ENCODE results near the gene MKLN1. TPM values are rescaled to one million over a fixed set of nuclear protein-coding genes. Genes with fewer than 3 reads are reported as not detected.

The MKLN1 gene
- total RNA-seq, 1 experiment from 2014 or later: 48.5 TPM

DNA sequence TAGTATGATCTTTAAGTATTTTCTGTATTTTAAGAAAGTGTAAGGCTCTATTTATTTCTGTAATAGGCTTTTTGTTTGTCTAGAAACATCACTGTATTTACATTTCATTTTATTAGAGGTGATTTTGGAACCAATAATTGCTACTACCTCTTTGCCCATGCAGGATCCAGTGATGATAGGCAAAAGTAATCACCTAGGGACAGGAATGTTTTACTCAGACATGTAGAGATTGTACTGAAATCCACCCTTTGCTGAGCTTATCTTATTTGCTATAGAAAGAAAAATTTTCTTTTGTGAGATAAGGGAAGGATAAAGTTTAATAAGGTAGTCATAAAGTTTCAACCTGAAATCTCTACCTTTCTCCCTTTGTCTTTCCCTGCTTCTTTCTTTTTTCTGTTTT lies 73.5 kb downstream of the MKLN1 start:
- no peaks in the 10 kb centered on the region for H3K9me2 ChIP-seq (ENCODE audit: insufficient read depth)
- peaks cover 0 to 20% of the 10 kb centered on the region in 2 experiments; a peak in 2 of 4 replicates for H3K36me3 ChIP-seq (ENCODE audit: control insufficient read depth in 1 of 2, insufficient read depth in 2 of 2, low read length in 2 of 2)
- ChIA-PET POLR2A (no interaction called here), RAD21 (ENCODE audit: low non-redundant PET in 1 of 2, low total read pairs in 2 of 2, uncharacterized antibody in 2 of 2, unreplicated experiment in 2 of 2) (no interaction called here), CTCF (no interaction called here)
- no peaks in the 10 kb centered on the region for H3K27me3 ChIP-seq (ENCODE audit: insufficient read depth, low read length)
- no peak overlapping the region for H3K4me2 ChIP-seq (ENCODE audit: low read length)
- no peak for DNase-seq (ENCODE audit: low read depth, low spot score)
- no peak for TF ChIP-seq ELF1 (IDR thresholded peaks at IDR 0.05; ENCODE audit: borderline replicate concordance, low read depth)
- no peak for TF ChIP-seq SP1 (IDR thresholded peaks at IDR 0.05; ENCODE audit: low read depth)
- TF ChIP-seq POLR2A (IDR thresholded peaks at IDR 0.05; ENCODE audit: borderline replicate concordance, extremely low read depth, insufficient read depth, insufficient read length): no peak
- TF ChIP-seq, protein P1, sequence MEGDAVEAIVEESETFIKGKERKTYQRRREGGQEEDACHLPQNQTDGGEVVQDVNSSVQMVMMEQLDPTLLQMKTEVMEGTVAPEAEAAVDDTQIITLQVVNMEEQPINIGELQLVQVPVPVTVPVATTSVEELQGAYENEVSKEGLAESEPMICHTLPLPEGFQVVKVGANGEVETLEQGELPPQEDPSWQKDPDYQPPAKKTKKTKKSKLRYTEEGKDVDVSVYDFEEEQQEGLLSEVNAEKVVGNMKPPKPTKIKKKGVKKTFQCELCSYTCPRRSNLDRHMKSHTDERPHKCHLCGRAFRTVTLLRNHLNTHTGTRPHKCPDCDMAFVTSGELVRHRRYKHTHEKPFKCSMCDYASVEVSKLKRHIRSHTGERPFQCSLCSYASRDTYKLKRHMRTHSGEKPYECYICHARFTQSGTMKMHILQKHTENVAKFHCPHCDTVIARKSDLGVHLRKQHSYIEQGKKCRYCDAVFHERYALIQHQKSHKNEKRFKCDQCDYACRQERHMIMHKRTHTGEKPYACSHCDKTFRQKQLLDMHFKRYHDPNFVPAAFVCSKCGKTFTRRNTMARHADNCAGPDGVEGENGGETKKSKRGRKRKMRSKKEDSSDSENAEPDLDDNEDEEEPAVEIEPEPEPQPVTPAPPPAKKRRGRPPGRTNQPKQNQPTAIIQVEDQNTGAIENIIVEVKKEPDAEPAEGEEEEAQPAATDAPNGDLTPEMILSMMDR (IDR thresholded peaks at IDR 0.05 in 2 of 3, conservative IDR thresholded peaks at IDR 0.05 in 1 of 3; ENCODE audit: borderline replicate concordance in 1 of 3, insufficient read depth in 1 of 3, low read depth in 2 of 3, low read length in 2 of 3): no peak
- TF ChIP-seq SIN3A (IDR thresholded peaks at IDR 0.05; ENCODE audit: low read depth): no peak
- no peak for TF ChIP-seq JUND (IDR thresholded peaks at IDR 0.05)
- no peak for TF ChIP-seq RAD21 (IDR thresholded peaks at IDR 0.05; ENCODE audit: low read depth)
- no peak for TF ChIP-seq TCF7L2 (IDR thresholded peaks at IDR 0.05; ENCODE audit: borderline replicate concordance, extremely low read depth, insufficient read depth, insufficient read length)
- no peak for TF ChIP-seq EZH2 (IDR thresholded peaks at IDR 0.05)
- no peak overlapping the region for H3K9ac ChIP-seq (ENCODE audit: low read length)
- H4K20me1 ChIP-seq (ENCODE audit: insufficient read depth): no peaks in the 10 kb centered on the region; the same call in 1 of the 2 replicates
- H3K4me1 ChIP-seq (ENCODE audit: control insufficient read depth in 1 of 2, insufficient read depth in 2 of 2, low read length in 2 of 2): no peaks in the 10 kb centered on the region
- intact Hi-C loops (cut with micrococcal nuclease): no loop called here
- BruUV-seq (replicated peaks): no TSS peak
- no peaks in the 10 kb centered on the region for H3K9me3 ChIP-seq (ENCODE audit: control insufficient read depth in 1 of 2, insufficient read depth in 1 of 2, low read depth in 1 of 2, low read length in 2 of 2)
- H2AFZ ChIP-seq (ENCODE audit: low read depth, low read length, poor library complexity, severe bottlenecking): no peak overlapping the region
- peaks cover 23% of the 10 kb centered on the region for H3K79me2 ChIP-seq (ENCODE audit: insufficient read depth, low read length)
- ATAC-seq: no peak
- H3K4me3 ChIP-seq (replicated peaks in 1 of 2; ENCODE audit: low read depth in 1 of 2, low read length in 2 of 2): no peak overlapping the region
- no peak overlapping the region for H3K27ac ChIP-seq (ENCODE audit: low read depth, low read length)

DNA sequence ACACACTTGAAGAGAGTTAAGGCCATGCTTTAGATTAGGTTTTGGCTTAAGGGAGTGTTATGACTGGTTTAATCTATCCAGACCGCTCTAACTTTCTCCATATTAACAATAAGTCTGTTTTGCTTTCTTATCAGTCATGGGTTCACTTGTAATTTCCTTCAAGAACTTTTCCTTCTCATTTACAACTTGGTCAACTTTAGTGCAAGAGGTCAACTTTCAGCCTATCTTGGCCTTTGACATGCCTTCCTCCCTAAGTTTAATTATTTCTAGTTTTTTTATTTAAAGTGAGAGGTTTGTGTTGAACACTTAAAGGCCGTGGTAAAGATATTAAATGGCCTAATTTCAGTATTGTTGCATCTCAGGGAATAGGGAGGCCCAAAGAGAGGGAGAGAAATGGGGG lies 75.6 kb downstream of the MKLN1 start:
- ATAC-seq (no peak), DNase-seq (ENCODE audit: low read depth, low spot score) (no peak)
- Histone ChIP-seq H3K4me3 (replicated peaks in 1 of 2; ENCODE audit: low read depth in 1 of 2, low read length in 2 of 2) (no peak overlapping the region), H4K20me1 (ENCODE audit: insufficient read depth) (0 out of 2 replicates have a peak, but pooled peaks cover 6% of the 10 kb centered on the region), H3K27ac (ENCODE audit: low read depth, low read length) (no peak overlapping the region), H3K9me3 (ENCODE audit: control insufficient read depth in 1 of 2, insufficient read depth in 1 of 2, low read depth in 1 of 2, low read length in 2 of 2) (no peaks in the 10 kb centered on the region), H3K4me1 (ENCODE audit: control insufficient read depth in 1 of 2, insufficient read depth in 2 of 2, low read length in 2 of 2) (no peaks in the 10 kb centered on the region), H3K9ac (ENCODE audit: low read length) (no peak overlapping the region), H3K79me2 (ENCODE audit: insufficient read depth, low read length) (peaks cover 34% of the 10 kb centered on the region), H3K9me2 (ENCODE audit: insufficient read depth) (no peaks in the 10 kb centered on the region), H3K4me2 (ENCODE audit: low read length) (no peak overlapping the region), H3K27me3 (ENCODE audit: insufficient read depth, low read length) (no peaks in the 10 kb centered on the region), H3K36me3 (ENCODE audit: control insufficient read depth in 1 of 2, insufficient read depth in 2 of 2, low read length in 2 of 2) (peaks cover 0 to 20% of the 10 kb centered on the region in 2 experiments; a peak in 2 of 4 replicates), H2AFZ (ENCODE audit: low read depth, low read length, poor library complexity, severe bottlenecking) (no peak overlapping the region)
- ChIA-PET RAD21 (ENCODE audit: low non-redundant PET in 1 of 2, low total read pairs in 2 of 2, uncharacterized antibody in 2 of 2, unreplicated experiment in 2 of 2) (no interaction called here), CTCF (no interaction called here), POLR2A (no interaction called here)
- TF ChIP-seq RAD21 (IDR thresholded peaks at IDR 0.05; ENCODE audit: low read depth) (no peak), SIN3A (IDR thresholded peaks at IDR 0.05; ENCODE audit: low read depth) (no peak), ZFX (IDR thresholded peaks at IDR 0.05) (no peak), FOSL1 (IDR thresholded peaks at IDR 0.05; ENCODE audit: low read depth) (no peak), CBX3 (IDR thresholded peaks at IDR 0.05; ENCODE audit: low read depth) (no peak), EGR1 (IDR thresholded peaks at IDR 0.05; ENCODE audit: low read depth) (no peak), CEBPB (IDR thresholded peaks at IDR 0.05; ENCODE audit: low read depth) (no peak)
- TF ChIP-seq, protein P2, sequence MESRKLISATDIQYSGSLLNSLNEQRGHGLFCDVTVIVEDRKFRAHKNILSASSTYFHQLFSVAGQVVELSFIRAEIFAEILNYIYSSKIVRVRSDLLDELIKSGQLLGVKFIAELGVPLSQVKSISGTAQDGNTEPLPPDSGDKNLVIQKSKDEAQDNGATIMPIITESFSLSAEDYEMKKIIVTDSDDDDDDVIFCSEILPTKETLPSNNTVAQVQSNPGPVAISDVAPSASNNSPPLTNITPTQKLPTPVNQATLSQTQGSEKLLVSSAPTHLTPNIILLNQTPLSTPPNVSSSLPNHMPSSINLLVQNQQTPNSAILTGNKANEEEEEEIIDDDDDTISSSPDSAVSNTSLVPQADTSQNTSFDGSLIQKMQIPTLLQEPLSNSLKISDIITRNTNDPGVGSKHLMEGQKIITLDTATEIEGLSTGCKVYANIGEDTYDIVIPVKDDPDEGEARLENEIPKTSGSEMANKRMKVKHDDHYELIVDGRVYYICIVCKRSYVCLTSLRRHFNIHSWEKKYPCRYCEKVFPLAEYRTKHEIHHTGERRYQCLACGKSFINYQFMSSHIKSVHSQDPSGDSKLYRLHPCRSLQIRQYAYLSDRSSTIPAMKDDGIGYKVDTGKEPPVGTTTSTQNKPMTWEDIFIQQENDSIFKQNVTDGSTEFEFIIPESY (IDR thresholded peaks at IDR 0.05; ENCODE audit: extremely low read depth, insufficient replicate concordance, low read length): no peak
- BruUV-seq (replicated peaks): no TSS peak
- intact Hi-C loops (cut with micrococcal nuclease): no loop called here

All from HCT116 (cell line).